Measurements from ENCODE around the gene KMT2B. TPM values are rescaled to one million over a fixed set of nuclear protein-coding genes. Genes with fewer than 3 reads are reported as not detected.

Gene KMT2B
- total RNA-seq (2022; extraction: Qiagen RNA extraction): 47.4 to 63.8 TPM (median 61.5 TPM) in 5 replicates

DNA sequence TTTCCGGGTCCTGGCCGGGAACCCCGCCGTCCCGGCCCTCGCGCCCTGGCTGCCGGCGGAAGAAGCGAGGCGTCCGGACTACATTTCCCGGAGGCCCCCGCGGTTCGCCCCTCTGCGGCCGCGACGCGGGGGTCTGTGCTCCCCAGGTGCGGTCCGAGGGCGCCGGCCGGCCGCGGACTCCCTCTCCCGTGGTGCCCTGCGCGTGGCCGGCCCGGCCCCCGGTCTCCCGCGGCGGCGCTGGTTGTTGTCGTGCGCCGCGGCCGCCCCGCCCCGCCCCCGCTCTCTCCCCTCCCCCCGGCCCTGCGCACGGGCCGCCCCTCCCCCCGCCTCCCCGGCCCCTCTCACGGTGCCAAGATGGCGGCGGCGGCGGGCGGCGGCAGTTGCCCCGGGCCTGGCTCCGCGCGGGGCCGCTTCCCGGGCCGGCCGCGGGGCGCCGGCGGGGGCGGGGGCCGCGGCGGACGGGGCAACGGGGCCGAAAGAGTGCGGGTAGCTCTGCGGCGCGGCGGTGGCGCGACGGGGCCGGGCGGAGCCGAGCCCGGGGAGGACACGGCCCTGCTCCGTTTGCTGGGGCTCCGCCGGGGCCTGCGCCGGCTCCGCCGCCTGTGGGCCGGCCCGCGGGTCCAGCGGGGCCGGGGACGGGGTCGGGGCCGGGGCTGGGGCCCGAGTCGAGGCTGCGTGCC is at the start of gene KMT2B:
KMT2B (plus strand) TSS at position 339 of the 680 bp plus-strand sequence; CDS start at position 355, 16 bp downstream.

DNA sequence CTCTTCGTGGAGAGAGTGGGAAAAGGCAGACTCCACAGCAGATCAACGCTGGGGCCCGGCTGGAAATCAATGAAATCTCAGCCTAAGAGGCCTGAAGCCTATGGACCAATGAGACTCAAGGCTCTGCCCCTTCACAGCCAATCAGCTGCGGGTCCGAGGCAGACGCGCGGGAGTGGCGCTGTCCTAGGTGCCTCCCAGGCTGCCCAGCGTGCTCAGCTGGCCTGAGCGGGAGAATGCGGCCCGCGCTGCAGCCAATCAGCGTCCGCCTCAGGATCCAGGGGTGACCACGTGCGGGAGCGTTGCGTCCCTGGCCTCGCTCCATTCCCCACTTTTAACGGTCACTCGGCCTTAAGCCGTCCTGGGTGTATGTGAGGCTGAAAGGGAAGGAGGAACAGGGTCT is 13.6 kb upstream of the KMT2B start, which contains the start of gene ZBTB32:
ZBTB32 (plus strand) TSS at position 341 of the 400 bp plus-strand sequence. CDS start 10,069 bp downstream, outside the sequence.

DNA sequence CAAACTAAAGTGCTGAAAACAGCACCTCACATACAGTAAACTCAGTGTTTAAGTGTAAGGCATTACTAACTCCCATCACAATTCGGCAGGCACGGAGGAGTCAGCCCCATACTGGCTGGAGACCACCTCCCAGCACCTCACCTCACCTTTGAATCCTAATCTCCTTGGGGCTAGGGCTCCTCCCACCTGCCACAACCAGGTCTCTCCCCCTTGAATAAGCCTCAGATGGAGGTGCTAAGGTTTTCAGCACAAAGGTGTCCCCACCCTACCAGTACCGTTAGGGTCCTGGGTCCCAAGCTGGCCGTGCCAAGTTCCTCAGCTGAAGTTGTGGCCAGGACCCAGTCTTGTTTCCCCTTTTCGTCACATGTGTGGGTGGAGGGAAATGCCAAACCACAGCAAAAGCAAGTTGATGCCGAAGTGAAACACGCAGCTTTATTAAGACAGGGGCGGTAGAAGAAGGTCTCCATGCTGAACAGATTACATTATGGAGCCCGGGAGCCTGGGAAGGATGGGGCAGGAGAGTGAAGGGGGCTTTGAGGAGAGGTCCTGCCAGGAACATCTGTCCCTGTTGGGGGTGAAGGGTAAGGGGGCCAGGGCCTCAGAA is 24.4 kb downstream of the KMT2B start, which contains the start of gene IGFLR1:
IGFLR1 (minus strand) TSS at position 332 of the 604 bp plus-strand sequence. CDS start 1,272 bp downstream, outside the sequence.

GRCh38 chr19:35745328-35746086 is 27.7 kb downstream of the KMT2B start, which contains the start of the genes PSENEN and U2AF1L4:
Gene PSENEN, plus strand, starts transcription at chr19:35745651. Its CDS starts 280 bp downstream, at chr19:35745931.
Gene U2AF1L4, minus strand, starts transcription at chr19:35745418. Its CDS starts 27 bp downstream, at chr19:35745391.

DNA sequence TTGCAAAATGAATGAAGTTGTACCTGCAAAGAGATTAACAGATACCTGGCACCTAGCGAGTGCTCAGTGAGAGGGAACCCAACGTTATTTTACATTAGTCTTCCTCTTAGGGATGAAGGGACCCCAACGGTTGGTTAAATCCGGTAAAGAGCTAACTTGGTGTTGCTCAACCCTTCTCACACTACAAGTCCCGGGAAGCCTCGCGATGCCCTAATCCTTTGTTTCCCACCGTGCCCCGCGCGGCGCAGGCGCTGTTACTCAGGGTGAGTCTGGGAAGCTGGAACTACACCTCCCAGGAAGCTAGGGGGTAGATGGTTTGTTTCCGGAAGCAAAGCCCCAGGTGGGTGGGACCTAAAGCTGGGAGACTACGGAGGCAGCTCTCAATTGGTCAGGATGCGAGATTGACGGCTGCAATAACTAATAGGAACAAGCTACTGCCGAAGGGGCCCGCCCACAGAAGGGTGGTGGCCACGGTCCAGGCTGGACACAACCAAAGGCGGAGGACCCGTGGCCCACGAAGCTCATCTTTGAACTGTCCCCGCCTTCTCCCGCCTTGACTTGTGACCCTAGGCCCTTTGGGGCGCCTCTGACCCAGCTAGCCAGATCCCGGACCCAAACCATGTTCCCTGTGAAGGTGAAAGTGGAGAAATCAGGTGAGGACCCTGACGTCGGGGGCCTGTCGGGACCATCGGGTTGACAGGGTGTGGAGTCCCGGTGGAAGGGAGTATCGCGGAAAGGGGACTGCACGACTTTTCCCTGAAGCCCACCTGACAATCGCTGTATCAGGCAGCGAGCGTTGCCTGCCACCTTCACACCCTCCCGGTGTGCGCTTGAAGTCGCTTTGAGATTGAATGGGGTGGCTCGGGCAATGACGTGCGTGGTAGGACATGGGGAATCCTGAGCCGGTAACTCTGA is 30.6 kb downstream of the KMT2B start, which contains the start of gene LIN37:
LIN37 (plus strand) TSS at position 471 of the 915 bp plus-strand sequence; CDS start at position 620, 149 bp downstream.

GRCh38 chr19:35756377-35757230 is 38.8 kb downstream of the KMT2B start, which contains the start of gene HSPB6:
Gene HSPB6, minus strand, starts transcription at chr19:35757029. Its CDS starts 21 bp downstream, at chr19:35757008.

DNA sequence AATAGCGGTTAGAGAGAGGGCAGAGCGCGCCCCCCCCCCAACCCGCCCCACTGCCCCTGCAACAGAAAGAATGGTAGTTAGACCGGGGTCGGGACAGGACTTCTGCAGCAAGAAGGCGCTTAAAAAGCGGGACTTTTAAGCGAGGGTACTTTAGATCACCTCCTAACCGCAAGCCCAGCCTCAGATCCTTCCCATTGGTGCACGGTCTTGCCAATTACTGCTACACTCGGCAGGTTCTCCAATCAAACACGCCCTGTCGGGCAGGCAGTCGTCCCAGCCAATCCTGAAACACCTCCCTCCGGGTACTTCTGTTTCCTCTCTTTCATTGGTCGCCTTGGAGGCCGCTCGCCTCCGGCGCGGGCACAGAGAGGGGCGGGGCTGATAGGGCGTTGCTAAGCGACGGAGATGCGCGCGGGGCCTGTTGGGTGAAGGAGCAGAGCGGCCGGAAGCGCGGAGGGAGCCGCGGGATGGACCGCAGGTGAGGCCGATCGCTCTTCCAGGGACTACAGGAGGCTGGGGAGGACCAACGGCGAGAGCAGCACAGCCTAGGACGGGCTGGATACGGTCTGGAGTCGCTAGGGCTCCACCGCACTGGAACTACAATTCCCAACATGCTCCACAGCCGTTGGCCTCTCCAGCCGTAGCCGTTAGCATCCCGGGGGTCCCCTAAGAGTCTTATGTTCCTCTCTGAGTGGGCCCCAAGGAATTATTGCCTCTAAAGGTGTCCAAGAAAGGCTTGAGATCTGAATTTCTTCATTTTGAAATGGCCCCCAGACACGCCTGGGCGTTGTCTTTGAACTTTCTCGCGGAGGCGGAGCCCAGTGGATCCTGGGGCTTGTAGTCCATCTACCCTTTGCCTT is 40.2 kb downstream of the KMT2B start, which contains the start of gene PROSER3:
PROSER3 (plus strand) TSS at position 428 of the 860 bp plus-strand sequence; CDS start at position 468, 40 bp downstream.

DNA sequence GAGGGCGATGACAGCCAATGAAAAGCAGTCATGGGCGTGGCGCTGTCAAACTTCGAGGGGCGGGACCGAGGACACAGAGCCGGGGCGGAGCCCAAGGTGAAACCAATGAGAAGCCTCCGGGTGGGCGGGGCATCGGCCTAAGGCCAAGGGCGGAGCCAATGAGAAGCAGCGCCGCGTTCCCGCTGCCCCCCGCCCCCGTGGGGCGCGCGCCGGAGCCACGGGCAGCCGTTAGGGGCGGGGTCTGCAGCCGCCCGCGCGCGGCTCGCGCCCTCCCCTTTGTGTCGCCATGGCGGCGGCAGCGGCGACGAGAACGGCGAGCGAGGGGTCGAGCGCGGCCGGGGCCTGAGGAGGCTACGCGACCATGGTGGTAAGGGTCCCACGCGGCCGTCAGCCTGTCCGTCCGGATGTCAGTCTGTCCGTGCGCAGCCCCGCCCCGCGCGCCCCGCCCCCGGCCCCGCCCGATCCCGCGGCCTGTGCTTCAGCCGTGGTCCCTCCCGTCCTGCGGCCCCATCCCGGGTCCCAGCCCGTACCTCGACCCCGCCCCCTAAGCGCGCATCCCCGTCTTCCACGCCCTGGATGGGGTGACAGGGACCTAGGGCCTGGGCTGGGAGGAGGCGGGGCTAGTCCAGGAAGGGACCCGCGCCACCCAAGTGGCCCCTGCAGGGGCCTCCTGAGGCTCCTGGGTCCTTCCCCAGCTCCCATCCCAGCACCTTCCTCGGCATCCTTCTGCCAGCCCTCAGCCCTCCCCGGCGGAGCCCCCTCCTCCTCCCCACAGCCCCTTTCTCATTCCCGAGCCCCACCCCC is 57.7 kb downstream of the KMT2B start, which contains the start of gene ARHGAP33:
ARHGAP33 (plus strand) TSS at position 267 of the 804 bp plus-strand sequence; CDS start at position 362, 95 bp downstream.

Other genes with a start within 250 kb of the KMT2B start
- not detected in 5 replicates for gene KRTDAP, start 227.5 kb upstream of the KMT2B start, total RNA-seq (2022; extraction: Qiagen RNA extraction)
- gene DMKN, start 204.4 kb upstream of the KMT2B start, total RNA-seq (2022; extraction: Qiagen RNA extraction): 34.1 to 42.4 TPM (median 35.8 TPM) in 5 replicates
- gene SBSN, start 189.7 kb upstream of the KMT2B start, total RNA-seq (2022; extraction: Qiagen RNA extraction): 2.5 to 3.1 TPM (median 3.0 TPM) in 5 replicates
- not detected in 5 replicates for gene GAPDHS, start 184.5 kb upstream of the KMT2B start, total RNA-seq (2022; extraction: Qiagen RNA extraction)
- gene TMEM147, start 172.4 kb upstream of the KMT2B start, total RNA-seq (2022; extraction: Qiagen RNA extraction): 350 to 462 TPM (median 443 TPM) in 5 replicates
- not detected in 5 replicates for gene ATP4A, start 154.3 kb upstream of the KMT2B start, total RNA-seq (2022; extraction: Qiagen RNA extraction)
- not detected in 5 replicates for gene PMIS2, start 131.8 kb upstream of the KMT2B start, total RNA-seq (2022; extraction: Qiagen RNA extraction)
- 12.1 to 18.6 TPM (median 17.4 TPM) in 5 replicates for gene HAUS5, start 105.3 kb upstream of the KMT2B start, total RNA-seq (2022; extraction: Qiagen RNA extraction)
- 144 to 216 TPM (median 212 TPM) in 5 replicates for gene RBM42, start 89.0 kb upstream of the KMT2B start, total RNA-seq (2022; extraction: Qiagen RNA extraction)
- gene ETV2, start 76.3 kb upstream of the KMT2B start, total RNA-seq (2022; extraction: Qiagen RNA extraction): 1.6 to 3.1 TPM (median 2.4 TPM) in 5 replicates
- gene COX6B1, start 69.7 kb upstream of the KMT2B start, total RNA-seq (2022; extraction: Qiagen RNA extraction): 1,293 to 1,487 TPM (median 1,363 TPM) in 5 replicates
- 0.51 to 1.1 TPM (median 0.91 TPM) in 5 replicates for gene UPK1A, start 51.5 kb upstream of the KMT2B start, total RNA-seq (2022; extraction: Qiagen RNA extraction)
- gene ZBTB32, start 13.4 kb upstream of the KMT2B start, total RNA-seq (2022; extraction: Qiagen RNA extraction): 0.03 TPM in 1 of 5 replicates, not detected in the others
- gene IGFLR1, start 24.4 kb downstream of the KMT2B start, total RNA-seq (2022; extraction: Qiagen RNA extraction): 12.9 to 14.2 TPM (median 13.3 TPM) in 5 replicates
- 26.6 to 31.3 TPM (median 28.4 TPM) in 5 replicates for gene U2AF1L4, start 27.4 kb downstream of the KMT2B start, total RNA-seq (2022; extraction: Qiagen RNA extraction)
- 285 to 335 TPM (median 294 TPM) in 5 replicates for gene PSENEN, start 27.6 kb downstream of the KMT2B start, total RNA-seq (2022; extraction: Qiagen RNA extraction)
- 18.3 to 28.2 TPM (median 25.9 TPM) in 5 replicates for gene LIN37, start 30.6 kb downstream of the KMT2B start, total RNA-seq (2022; extraction: Qiagen RNA extraction)
- 0.12 to 0.29 TPM (median 0.19 TPM) in 5 replicates for gene HSPB6, start 39.0 kb downstream of the KMT2B start, total RNA-seq (2022; extraction: Qiagen RNA extraction)
- gene PROSER3, start 40.2 kb downstream of the KMT2B start, total RNA-seq (2022; extraction: Qiagen RNA extraction): 23.1 to 33.0 TPM (median 27.3 TPM) in 5 replicates
- gene ARHGAP33, start 57.6 kb downstream of the KMT2B start, total RNA-seq (2022; extraction: Qiagen RNA extraction): 4.3 to 9.2 TPM (median 6.5 TPM) in 5 replicates
- 0.22 to 0.36 TPM (median 0.24 TPM) in 4 of 5 replicates, not detected in the other for gene PRODH2, start 94.8 kb downstream of the KMT2B start, total RNA-seq (2022; extraction: Qiagen RNA extraction)
- 0.32 to 0.84 TPM (median 0.46 TPM) in 5 replicates for gene NPHS1, start 134.5 kb downstream of the KMT2B start, total RNA-seq (2022; extraction: Qiagen RNA extraction)
- gene KIRREL2, start 138.9 kb downstream of the KMT2B start, total RNA-seq (2022; extraction: Qiagen RNA extraction): 0.32 to 0.69 TPM (median 0.49 TPM) in 5 replicates
- 62.9 to 100 TPM (median 98.2 TPM) in 5 replicates for gene APLP1, start 150.6 kb downstream of the KMT2B start, total RNA-seq (2022; extraction: Qiagen RNA extraction)
- 6.6 to 10.3 TPM (median 7.4 TPM) in 5 replicates for gene NFKBID, start 182.5 kb downstream of the KMT2B start, total RNA-seq (2022; extraction: Qiagen RNA extraction)
- 0.28 to 0.76 TPM (median 0.62 TPM) in 4 of 5 replicates, not detected in the other for gene HCST, start 184.5 kb downstream of the KMT2B start, total RNA-seq (2022; extraction: Qiagen RNA extraction)
- gene TYROBP, start 190.3 kb downstream of the KMT2B start, total RNA-seq (2022; extraction: Qiagen RNA extraction): not detected in 5 replicates
- 15.6 to 25.9 TPM (median 22.3 TPM) in 5 replicates for gene LRFN3, start 218.4 kb downstream of the KMT2B start, total RNA-seq (2022; extraction: Qiagen RNA extraction)

Measured in A549 treated with CORT108297 at 1 μM for 4 hours (cell line).